Esophagus muscularis mucosa (tissue), 3 donors: ENCODE results near the gene STK39.

Experiments
- POLR2AphosphoS5 ChIP-seq, 2 donors: sonication (generic); formaldehyde crosslinking; IDR thresholded peaks; one replicate each; pipeline ENCODE4 v1.6.1; 2017; ENCODE audit warnings: antibody characterized with exemption in 2 of 2
- TF ChIP-seq, protein P1 (sequence below), 3 experiments: fragments of 200-600 bp in 2 of 3; fragments of 450-650 bp in 1 of 3; sonication (generic) in 2 of 3; IDR thresholded peaks; one replicate each; pipeline ENCODE4 v1.5.1; 2017 to 2019; ENCODE audit warnings: antibody characterized with exemption in 3 of 3, mild to moderate bottlenecking in 2 of 3, moderate library complexity in 1 of 3

DNA sequence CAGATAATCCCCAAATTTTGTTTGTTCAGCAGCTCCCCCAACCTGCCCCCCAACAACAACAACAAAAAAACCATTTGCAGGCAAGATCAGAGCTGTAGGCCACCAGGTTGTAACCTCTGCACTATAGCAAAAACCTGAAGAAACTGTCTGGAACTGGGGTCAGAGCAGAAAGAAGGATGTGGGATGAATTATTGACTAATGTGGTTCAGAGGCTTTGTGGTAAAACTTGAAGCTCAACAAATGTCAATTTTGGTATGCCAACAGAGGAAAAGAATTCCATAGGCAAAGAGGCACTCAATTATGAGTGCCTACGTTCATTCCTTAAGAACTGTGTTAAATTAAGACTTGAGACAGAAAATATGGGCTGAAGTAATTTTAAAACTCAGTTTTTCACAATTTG lies 255.1 kb downstream of the STK39 start:
- TF ChIP-seq POLR2AphosphoS5 (IDR thresholded peaks at IDR 0.05) = no peak
- TF ChIP-seq, protein P1, sequence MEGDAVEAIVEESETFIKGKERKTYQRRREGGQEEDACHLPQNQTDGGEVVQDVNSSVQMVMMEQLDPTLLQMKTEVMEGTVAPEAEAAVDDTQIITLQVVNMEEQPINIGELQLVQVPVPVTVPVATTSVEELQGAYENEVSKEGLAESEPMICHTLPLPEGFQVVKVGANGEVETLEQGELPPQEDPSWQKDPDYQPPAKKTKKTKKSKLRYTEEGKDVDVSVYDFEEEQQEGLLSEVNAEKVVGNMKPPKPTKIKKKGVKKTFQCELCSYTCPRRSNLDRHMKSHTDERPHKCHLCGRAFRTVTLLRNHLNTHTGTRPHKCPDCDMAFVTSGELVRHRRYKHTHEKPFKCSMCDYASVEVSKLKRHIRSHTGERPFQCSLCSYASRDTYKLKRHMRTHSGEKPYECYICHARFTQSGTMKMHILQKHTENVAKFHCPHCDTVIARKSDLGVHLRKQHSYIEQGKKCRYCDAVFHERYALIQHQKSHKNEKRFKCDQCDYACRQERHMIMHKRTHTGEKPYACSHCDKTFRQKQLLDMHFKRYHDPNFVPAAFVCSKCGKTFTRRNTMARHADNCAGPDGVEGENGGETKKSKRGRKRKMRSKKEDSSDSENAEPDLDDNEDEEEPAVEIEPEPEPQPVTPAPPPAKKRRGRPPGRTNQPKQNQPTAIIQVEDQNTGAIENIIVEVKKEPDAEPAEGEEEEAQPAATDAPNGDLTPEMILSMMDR (IDR thresholded peaks at IDR 0.05) = no peak
